IMR-90 (cell line): ENCODE results near the gene CHRNA10.

Experiments
- BHLHE40 ChIP-seq: fragments of 150-350 bp; IDR thresholded peaks from 2 replicates; pipeline ENCODE4 v1.6.1; 2016; ENCODE audit warnings: mild to moderate bottlenecking, low read depth, low read length
- CEBPB ChIP-seq: IDR thresholded peaks from 2 replicates; pipeline ENCODE4 v1.6.1; 2012; ENCODE audit warnings: low read depth, low read length, improper control_type of control experiment
- POLR2A ChIP-seq: IDR thresholded peaks from 2 replicates; pipeline ENCODE4 v1.6.1; 2012; ENCODE audit warnings: mild to moderate bottlenecking, low read depth, low read length
- TF ChIP-seq, protein P1 (sequence below): conservative IDR thresholded peaks from 2 replicates; pipeline ENCODE4 v1.5.1; 2012; ENCODE audit warnings: mild to moderate bottlenecking, low read depth, low read length, improper control_type of control experiment

DNA sequence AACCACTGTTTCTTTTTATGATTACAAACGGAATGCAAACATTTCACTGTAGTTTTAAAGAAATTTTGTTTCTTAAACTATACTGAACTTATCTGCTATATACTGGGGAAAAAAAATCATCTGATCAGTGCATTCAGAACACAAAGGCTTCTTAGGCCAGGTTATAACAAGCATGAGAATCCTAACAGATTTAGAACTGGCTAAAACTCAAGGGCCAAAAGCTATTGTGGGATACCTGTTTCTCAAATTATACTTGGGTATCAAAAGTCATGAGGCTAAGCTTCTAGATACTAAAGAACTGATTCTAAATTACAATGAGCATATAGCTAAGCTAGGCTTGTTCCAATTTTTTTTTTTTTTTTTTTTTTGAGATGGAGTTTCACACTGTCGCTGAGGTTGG lies 29.7 kb upstream of the CHRNA10 start:
- TF ChIP-seq BHLHE40 (no peak), POLR2A (no peak), CEBPB (no peak)
- TF ChIP-seq, protein P1, sequence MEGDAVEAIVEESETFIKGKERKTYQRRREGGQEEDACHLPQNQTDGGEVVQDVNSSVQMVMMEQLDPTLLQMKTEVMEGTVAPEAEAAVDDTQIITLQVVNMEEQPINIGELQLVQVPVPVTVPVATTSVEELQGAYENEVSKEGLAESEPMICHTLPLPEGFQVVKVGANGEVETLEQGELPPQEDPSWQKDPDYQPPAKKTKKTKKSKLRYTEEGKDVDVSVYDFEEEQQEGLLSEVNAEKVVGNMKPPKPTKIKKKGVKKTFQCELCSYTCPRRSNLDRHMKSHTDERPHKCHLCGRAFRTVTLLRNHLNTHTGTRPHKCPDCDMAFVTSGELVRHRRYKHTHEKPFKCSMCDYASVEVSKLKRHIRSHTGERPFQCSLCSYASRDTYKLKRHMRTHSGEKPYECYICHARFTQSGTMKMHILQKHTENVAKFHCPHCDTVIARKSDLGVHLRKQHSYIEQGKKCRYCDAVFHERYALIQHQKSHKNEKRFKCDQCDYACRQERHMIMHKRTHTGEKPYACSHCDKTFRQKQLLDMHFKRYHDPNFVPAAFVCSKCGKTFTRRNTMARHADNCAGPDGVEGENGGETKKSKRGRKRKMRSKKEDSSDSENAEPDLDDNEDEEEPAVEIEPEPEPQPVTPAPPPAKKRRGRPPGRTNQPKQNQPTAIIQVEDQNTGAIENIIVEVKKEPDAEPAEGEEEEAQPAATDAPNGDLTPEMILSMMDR, result no peak
